Effector CD4-positive, alpha-beta T cell (primary cell): ENCODE results near the gene CSF1R.
"Not testable (repeated sequence)": the region's sequence is repeated elsewhere in the genome, so short reads cannot be mapped to it uniquely, and the experiment has no call there.

Experiments
- DNase-seq: peaks from one replicate; pipeline ENCODE4 v3.0.0-alpha.2; 2020

CSF1R gene

GRCh38 chr5:150054569-150054968 lies 31.8 kb downstream of the CSF1R start:
- no peak for DNase-seq

- DNase-seq: no peak
Observed at GRCh38 chr5:150053713-150054392, 32.5 kb downstream of the CSF1R start.

GRCh38 chr5:150052956-150053712 lies 33.2 kb downstream of the CSF1R start:
- no peak for DNase-seq

- no peak for DNase-seq
Observed at GRCh38 chr5:150052226-150052955, 34.0 kb downstream of the CSF1R start.

- no peak for DNase-seq
Observed at GRCh38 chr5:150051657-150052195, 34.6 kb downstream of the CSF1R start.

GRCh38 chr5:150050172-150050811 lies 36.1 kb downstream of the CSF1R start:
- DNase-seq: not testable (repeated sequence)

- no peak for DNase-seq
Observed at GRCh38 chr5:150046031-150046430, 40.3 kb downstream of the CSF1R start.

GRCh38 chr5:150045549-150045948 lies 40.8 kb downstream of the CSF1R start:
- no peak for DNase-seq

GRCh38 chr5:150044712-150045111 lies 41.6 kb downstream of the CSF1R start:
- DNase-seq: no peak

- DNase-seq: no peak
Observed at GRCh38 chr5:150044329-150044681, 42.0 kb downstream of the CSF1R start.

- no peak for DNase-seq
Observed at GRCh38 chr5:150043657-150044328, 42.6 kb downstream of the CSF1R start.

GRCh38 chr5:150042459-150042858 lies 43.9 kb downstream of the CSF1R start:
- no peak for DNase-seq

- no peak for DNase-seq
Observed at GRCh38 chr5:150038547-150038946, 47.8 kb downstream of the CSF1R start.

GRCh38 chr5:150036513-150036912 lies 49.8 kb downstream of the CSF1R start:
- DNase-seq: no peak

- no peak for DNase-seq
Observed at GRCh38 chr5:150035139-150035895, 51.0 kb downstream of the CSF1R start.

GRCh38 chr5:150034662-150035061 lies 51.7 kb downstream of the CSF1R start:
- DNase-seq: no peak

- no peak for DNase-seq
Observed at GRCh38 chr5:150033334-150033733, 53.0 kb downstream of the CSF1R start.

- DNase-seq: not testable (repeated sequence)
Observed at GRCh38 chr5:150028047-150028446, 58.3 kb downstream of the CSF1R start.

GRCh38 chr5:150026682-150027172 lies 59.6 kb downstream of the CSF1R start:
- DNase-seq: no peak

GRCh38 chr5:150024346-150024984 lies 61.9 kb downstream of the CSF1R start:
- DNase-seq: no peak

GRCh38 chr5:150023136-150023535 lies 63.2 kb downstream of the CSF1R start:
- DNase-seq: no peak
